ENCODE measurements around the gene ZNF598.

The ZNF598 gene

GRCh38 chr16:1982991-1983543, 26.6 kb downstream of the ZNF598 start:
- Mint-ChIP-seq H3K27ac (peak overlapping the region; percentile 61), H3K4me1 (peaks cover 17% of the 10 kb centered on the region), H3K4me3 (peak overlapping the region; percentile 79), H3K27me3 (ENCODE audit: low read depth, poor library complexity) (peaks cover 65% of the 10 kb centered on the region), H3K36me3 (ENCODE audit: low read depth) (peaks cover 14% of the 10 kb centered on the region), H3K9me3 (no peaks in the 10 kb centered on the region)
- no peak for TF ChIP-seq CTCF (IDR thresholded peaks at IDR 0.05)
- no peak for DNase-seq

- Mint-ChIP-seq H3K27me3 (ENCODE audit: low read depth, poor library complexity) (peaks cover 64% of the 10 kb centered on the region), H3K4me1 (peaks cover 17% of the 10 kb centered on the region), H3K4me3 (no peak overlapping the region), H3K9me3 (no peaks in the 10 kb centered on the region), H3K27ac (no peak overlapping the region), H3K36me3 (ENCODE audit: low read depth) (peaks cover 12% of the 10 kb centered on the region)
- no peak for DNase-seq
- TF ChIP-seq CTCF (IDR thresholded peaks at IDR 0.05), result no peak
Measured at GRCh38 chr16:1982013-1982433, 27.6 kb downstream of the ZNF598 start.

GRCh38 chr16:1981398-1981836, 28.2 kb downstream of the ZNF598 start, which contains the start of gene NOXO1:
TSS of gene NOXO1 (minus strand) at chr16:1981469. CDS start at chr16:1981179, 290 bp downstream.
- DNase-seq, result no peak
- no peaks in the 10 kb centered on the region for H3K9me3 Mint-ChIP-seq
- peak within 1 kb of the TSS; percentile 19 for H3K4me3 Mint-ChIP-seq
- no peak for TF ChIP-seq CTCF (IDR thresholded peaks at IDR 0.05)
- peaks cover 5% of the 10 kb centered on the region for H3K36me3 Mint-ChIP-seq (ENCODE audit: low read depth)
- H3K4me1 Mint-ChIP-seq, result peaks cover 17% of the 10 kb centered on the region
- H3K27ac Mint-ChIP-seq, result no peak within 1 kb of the TSS
- peaks cover 58% of the 10 kb centered on the region for H3K27me3 Mint-ChIP-seq (ENCODE audit: low read depth, poor library complexity)

- no peak overlapping the region for H3K4me3 Mint-ChIP-seq
- no peak for DNase-seq
- no peaks in the 10 kb centered on the region for H3K9me3 Mint-ChIP-seq
- no peak overlapping the region for H3K27ac Mint-ChIP-seq
- TF ChIP-seq CTCF (IDR thresholded peaks at IDR 0.05), result no peak
- peaks cover 17% of the 10 kb centered on the region for H3K4me1 Mint-ChIP-seq
- peaks cover 58% of the 10 kb centered on the region for H3K27me3 Mint-ChIP-seq (ENCODE audit: low read depth, poor library complexity)
- peaks cover 5% of the 10 kb centered on the region for H3K36me3 Mint-ChIP-seq (ENCODE audit: low read depth)
Measured at GRCh38 chr16:1980770-1981087, 28.9 kb downstream of the ZNF598 start.

- Mint-ChIP-seq H3K36me3 (ENCODE audit: low read depth) (peaks cover 5% of the 10 kb centered on the region), H3K9me3 (no peaks in the 10 kb centered on the region), H3K4me1 (peaks cover 15% of the 10 kb centered on the region), H3K4me3 (no peak overlapping the region), H3K27me3 (ENCODE audit: low read depth, poor library complexity) (peaks cover 58% of the 10 kb centered on the region), H3K27ac (no peak overlapping the region)
- no peak for DNase-seq
- TF ChIP-seq CTCF (IDR thresholded peaks at IDR 0.05), result no peak
Measured at GRCh38 chr16:1980030-1980769, 29.4 kb downstream of the ZNF598 start.

Measured in nephron progenitor cell (in vitro differentiated cells).